ENCODE measurements around the gene ZC3H7A. TPM values are rescaled to one million over a fixed set of nuclear protein-coding genes. Genes with fewer than 3 reads are reported as not detected.
A peak's percentile ranks its signal among the peaks of the same experiment; 100 is the strongest.
"Not testable (repeated sequence)": the region's sequence is repeated elsewhere in the genome, so short reads cannot be mapped to it uniquely, and the experiment has no call there.

ZC3H7A gene
- total RNA-seq, 1 donor from 2014 or later, result 79.6 TPM

DNA sequence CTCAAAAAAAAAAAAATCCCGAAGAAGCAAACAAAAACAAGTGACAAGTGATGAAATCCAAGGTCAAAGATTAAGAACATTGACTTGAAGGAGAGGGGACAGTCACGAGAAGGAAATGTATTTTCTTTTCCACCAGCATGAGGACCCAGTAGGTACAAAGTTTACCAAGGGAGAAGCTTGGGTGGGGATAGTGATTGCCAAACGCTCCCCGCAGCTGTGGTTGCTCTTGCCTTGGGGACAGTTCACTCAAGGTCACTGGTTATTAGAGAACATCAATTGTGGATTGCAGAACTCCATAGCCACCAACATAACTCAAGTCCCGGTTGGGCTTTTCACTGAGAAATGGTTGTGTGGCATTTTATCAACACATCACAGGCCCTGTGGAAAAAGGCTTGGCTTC is 27.3 kb upstream of the ZC3H7A start:
- peaks cover 11% of the 10 kb centered on the region for H3K4me1 Mint-ChIP-seq (ENCODE audit: unreplicated experiment)
- no peak for DNase-seq (ENCODE audit: extremely low spot score, unreplicated experiment)
- H3K9me3 Mint-ChIP-seq (ENCODE audit: unreplicated experiment), result no peaks in the 10 kb centered on the region
- H3K27ac Mint-ChIP-seq (ENCODE audit: unreplicated experiment), result peak overlapping the region; percentile 60
- TF ChIP-seq, protein P1, sequence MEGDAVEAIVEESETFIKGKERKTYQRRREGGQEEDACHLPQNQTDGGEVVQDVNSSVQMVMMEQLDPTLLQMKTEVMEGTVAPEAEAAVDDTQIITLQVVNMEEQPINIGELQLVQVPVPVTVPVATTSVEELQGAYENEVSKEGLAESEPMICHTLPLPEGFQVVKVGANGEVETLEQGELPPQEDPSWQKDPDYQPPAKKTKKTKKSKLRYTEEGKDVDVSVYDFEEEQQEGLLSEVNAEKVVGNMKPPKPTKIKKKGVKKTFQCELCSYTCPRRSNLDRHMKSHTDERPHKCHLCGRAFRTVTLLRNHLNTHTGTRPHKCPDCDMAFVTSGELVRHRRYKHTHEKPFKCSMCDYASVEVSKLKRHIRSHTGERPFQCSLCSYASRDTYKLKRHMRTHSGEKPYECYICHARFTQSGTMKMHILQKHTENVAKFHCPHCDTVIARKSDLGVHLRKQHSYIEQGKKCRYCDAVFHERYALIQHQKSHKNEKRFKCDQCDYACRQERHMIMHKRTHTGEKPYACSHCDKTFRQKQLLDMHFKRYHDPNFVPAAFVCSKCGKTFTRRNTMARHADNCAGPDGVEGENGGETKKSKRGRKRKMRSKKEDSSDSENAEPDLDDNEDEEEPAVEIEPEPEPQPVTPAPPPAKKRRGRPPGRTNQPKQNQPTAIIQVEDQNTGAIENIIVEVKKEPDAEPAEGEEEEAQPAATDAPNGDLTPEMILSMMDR (IDR thresholded peaks at IDR 0.05), result no peak
- no peak overlapping the region for H3K4me3 Mint-ChIP-seq (ENCODE audit: unreplicated experiment)
- H3K36me3 Mint-ChIP-seq (ENCODE audit: unreplicated experiment), result no peaks in the 10 kb centered on the region
- no peaks in the 10 kb centered on the region for H3K27me3 Mint-ChIP-seq (ENCODE audit: unreplicated experiment)

DNA sequence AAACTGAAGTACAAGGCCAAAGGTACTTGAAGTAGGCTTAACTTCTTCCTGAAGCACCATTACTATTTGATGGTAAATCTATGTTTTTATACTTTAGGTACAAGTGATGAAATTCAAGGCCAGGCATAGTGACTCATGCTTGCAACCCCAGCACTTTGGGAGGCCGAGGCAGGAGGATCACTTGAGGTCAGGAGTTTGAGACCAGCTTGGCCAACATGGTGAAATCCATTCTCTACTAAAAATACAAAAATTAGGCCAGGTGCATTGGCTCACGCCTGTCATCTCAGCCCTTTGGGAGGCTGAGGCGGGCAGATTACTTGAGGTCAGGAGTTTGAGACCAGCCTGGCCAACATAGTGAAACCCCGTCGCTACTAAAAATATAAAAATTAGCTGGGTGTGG is 26.6 kb upstream of the ZC3H7A start:
- H3K27ac Mint-ChIP-seq (ENCODE audit: unreplicated experiment); H3K36me3 Mint-ChIP-seq (ENCODE audit: unreplicated experiment); H3K27me3 Mint-ChIP-seq (ENCODE audit: unreplicated experiment); H3K4me3 Mint-ChIP-seq (ENCODE audit: unreplicated experiment); DNase-seq (ENCODE audit: extremely low spot score, unreplicated experiment); H3K9me3 Mint-ChIP-seq (ENCODE audit: unreplicated experiment): not testable (repeated sequence)
- peaks cover 11% of the 10 kb centered on the region for H3K4me1 Mint-ChIP-seq (ENCODE audit: unreplicated experiment)

DNA sequence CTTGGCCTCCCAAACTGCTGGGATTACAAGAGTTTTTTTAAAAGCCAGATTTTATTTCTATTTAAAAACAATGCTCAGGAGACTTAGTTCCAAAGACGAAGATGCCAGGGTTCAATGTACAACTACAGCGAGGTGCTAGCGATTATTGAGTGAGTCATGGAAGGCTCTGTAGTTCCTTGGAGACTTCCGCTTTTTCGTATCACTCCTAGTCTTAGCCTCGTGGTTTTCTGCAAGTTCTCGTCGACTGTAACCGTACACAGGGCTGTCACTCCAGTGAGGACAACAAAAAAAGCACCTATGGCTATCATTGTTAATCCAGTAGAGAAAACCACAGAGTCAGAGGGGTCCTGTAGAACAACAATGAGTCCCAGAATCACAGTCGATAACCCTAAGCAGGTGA is 22.7 kb upstream of the ZC3H7A start:
- H3K4me1 Mint-ChIP-seq (ENCODE audit: unreplicated experiment), result peaks cover 10% of the 10 kb centered on the region
- no peak overlapping the region for H3K4me3 Mint-ChIP-seq (ENCODE audit: unreplicated experiment)
- DNase-seq (ENCODE audit: extremely low spot score, unreplicated experiment), result no peak
- no peak overlapping the region for H3K27ac Mint-ChIP-seq (ENCODE audit: unreplicated experiment)
- TF ChIP-seq, protein P1 (IDR thresholded peaks at IDR 0.05), result no peak
- no peaks in the 10 kb centered on the region for H3K27me3 Mint-ChIP-seq (ENCODE audit: unreplicated experiment)
- no peaks in the 10 kb centered on the region for H3K9me3 Mint-ChIP-seq (ENCODE audit: unreplicated experiment)
- H3K36me3 Mint-ChIP-seq (ENCODE audit: unreplicated experiment), result no peaks in the 10 kb centered on the region

DNA sequence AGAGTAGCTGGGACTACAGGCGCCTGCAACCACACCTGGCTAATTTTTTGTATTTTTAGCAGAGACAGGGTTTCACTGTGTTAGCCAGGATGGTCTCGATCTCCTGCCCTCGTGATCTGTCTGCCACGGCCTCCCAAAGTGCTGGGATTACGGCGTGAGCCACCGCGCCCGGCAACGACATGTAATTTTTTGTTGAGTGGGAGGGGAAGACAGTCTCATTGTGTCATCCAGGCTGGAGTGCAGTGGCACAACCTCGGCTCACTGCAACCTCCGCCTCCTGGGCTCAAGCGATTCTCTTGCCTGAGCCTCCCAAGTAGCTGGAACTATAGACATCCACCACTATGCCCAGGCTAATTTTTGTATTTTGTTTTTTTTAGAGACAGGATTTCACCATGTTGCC is 21.9 kb upstream of the ZC3H7A start:
- H3K27me3 Mint-ChIP-seq (ENCODE audit: unreplicated experiment); H3K36me3 Mint-ChIP-seq (ENCODE audit: unreplicated experiment); H3K4me3 Mint-ChIP-seq (ENCODE audit: unreplicated experiment); DNase-seq (ENCODE audit: extremely low spot score, unreplicated experiment); H3K27ac Mint-ChIP-seq (ENCODE audit: unreplicated experiment); H3K9me3 Mint-ChIP-seq (ENCODE audit: unreplicated experiment); H3K4me1 Mint-ChIP-seq (ENCODE audit: unreplicated experiment): not testable (repeated sequence)

DNA sequence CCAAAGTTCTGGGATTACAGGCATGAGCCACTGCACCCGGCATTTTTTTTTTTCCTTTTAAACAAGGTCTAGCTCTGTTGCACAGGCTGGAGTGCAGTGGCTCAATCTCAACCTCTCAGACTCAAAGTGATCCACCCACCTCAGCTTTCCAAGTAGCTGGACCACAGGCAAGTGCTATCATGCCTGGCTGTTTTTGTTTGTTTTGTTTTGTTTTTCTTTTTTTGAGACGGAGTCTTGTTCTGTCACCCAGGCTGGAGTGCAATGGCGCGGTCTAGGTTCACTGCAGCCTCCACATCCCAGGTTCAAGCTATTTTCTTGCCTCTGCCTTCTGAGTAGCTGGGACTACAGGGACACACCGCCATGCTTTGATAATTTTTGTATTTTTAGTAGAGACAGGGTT is 19.1 kb upstream of the ZC3H7A start:
- no peaks in the 10 kb centered on the region for H3K9me3 Mint-ChIP-seq (ENCODE audit: unreplicated experiment)
- H3K4me1 Mint-ChIP-seq (ENCODE audit: unreplicated experiment), result peaks cover 1% of the 10 kb centered on the region
- no peak overlapping the region for H3K4me3 Mint-ChIP-seq (ENCODE audit: unreplicated experiment)
- no peaks in the 10 kb centered on the region for H3K36me3 Mint-ChIP-seq (ENCODE audit: unreplicated experiment)
- no peak overlapping the region for H3K27ac Mint-ChIP-seq (ENCODE audit: unreplicated experiment)
- TF ChIP-seq, protein P1 (IDR thresholded peaks at IDR 0.05), result no peak
- H3K27me3 Mint-ChIP-seq (ENCODE audit: unreplicated experiment), result no peaks in the 10 kb centered on the region
- DNase-seq (ENCODE audit: extremely low spot score, unreplicated experiment), result no peak

DNA sequence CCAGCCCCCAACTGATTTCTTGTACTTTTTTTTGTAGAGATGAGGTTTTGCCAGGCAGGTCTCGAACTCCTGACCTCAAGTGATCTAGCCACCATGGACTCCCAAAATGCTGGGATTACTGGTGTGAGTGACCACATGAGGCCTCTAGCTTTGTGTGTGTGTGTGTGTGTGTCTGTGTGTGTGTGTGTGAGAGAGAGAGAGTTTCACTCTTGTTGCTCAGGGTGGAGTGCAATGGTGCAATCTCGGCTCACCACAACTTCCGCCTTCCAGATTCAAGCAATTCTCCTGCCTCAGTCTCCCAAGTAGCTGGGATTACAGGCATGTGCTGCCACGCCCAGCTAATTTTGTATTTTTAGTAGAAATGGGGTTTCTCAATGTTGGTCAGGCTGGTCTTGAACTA is 17.7 kb upstream of the ZC3H7A start:
- DNase-seq (ENCODE audit: extremely low spot score, unreplicated experiment); H3K9me3 Mint-ChIP-seq (ENCODE audit: unreplicated experiment); H3K27ac Mint-ChIP-seq (ENCODE audit: unreplicated experiment); H3K4me1 Mint-ChIP-seq (ENCODE audit: unreplicated experiment); H3K36me3 Mint-ChIP-seq (ENCODE audit: unreplicated experiment); H3K4me3 Mint-ChIP-seq (ENCODE audit: unreplicated experiment); H3K27me3 Mint-ChIP-seq (ENCODE audit: unreplicated experiment): not testable (repeated sequence)

DNA sequence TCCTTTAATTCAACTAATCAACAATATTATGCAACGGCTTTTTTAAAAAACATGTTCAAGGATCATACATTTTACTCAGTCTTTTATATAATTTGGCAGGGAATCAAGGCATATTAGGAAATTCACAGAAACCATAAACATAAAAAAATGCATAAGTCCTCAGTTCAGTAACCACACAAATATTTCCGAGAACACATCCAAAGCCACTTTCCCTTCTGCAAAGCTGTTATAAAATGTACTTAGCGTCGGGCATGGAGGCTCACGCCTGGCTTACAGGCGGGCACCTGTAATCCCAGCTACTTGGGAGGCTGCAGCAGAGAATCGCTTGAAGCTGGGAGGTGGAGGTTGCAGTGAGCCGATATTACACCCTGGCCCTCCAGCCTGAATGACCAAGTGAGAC is 9.7 kb upstream of the ZC3H7A start:
- TF ChIP-seq, protein P1 (IDR thresholded peaks at IDR 0.05), result no peak
- Mint-ChIP-seq H3K4me3 (ENCODE audit: unreplicated experiment) (no peak overlapping the region), H3K27ac (ENCODE audit: unreplicated experiment) (no peak overlapping the region), H3K36me3 (ENCODE audit: unreplicated experiment) (no peaks in the 10 kb centered on the region), H3K27me3 (ENCODE audit: unreplicated experiment) (no peaks in the 10 kb centered on the region), H3K9me3 (ENCODE audit: unreplicated experiment) (no peaks in the 10 kb centered on the region), H3K4me1 (ENCODE audit: unreplicated experiment) (peaks cover 34% of the 10 kb centered on the region)
- no peak for DNase-seq (ENCODE audit: extremely low spot score, unreplicated experiment)

Data from osteocyte (in vitro differentiated cells).